ENCODE measurements around the gene PRRT4.

The PRRT4 gene
- 0 to 0.21 (median 0.07) reads per million in 18 experiments for total RNA-seq

GRCh38 chr7:128361411-128362379, at the start of gene PRRT4:
Gene PRRT4 (minus strand): TSS chr7:128361690.
- DNase-seq: peak; percentile 48 to 69

GRCh38 chr7:128410451-128410753, 48.9 kb upstream of the PRRT4 start:
- no peak for DNase-seq

- DNase-seq: peak; percentile 88 to 90
These were observed 48.3 kb upstream of the PRRT4 start, which contains the start of gene IMPDH1 for GRCh38 chr7:128409596-128410450. Gene IMPDH1 (minus strand): TSS chr7:128409982. CDS start chr7:128409901, 81 bp downstream.

- DNase-seq: peak in 1 of 2 donors; percentile 12
These were observed 47.5 kb upstream of the PRRT4 start for GRCh38 chr7:128408709-128409595.

GRCh38 chr7:128407751-128408708, 46.5 kb upstream of the PRRT4 start:
- DNase-seq: peak in 1 of 2 donors; percentile 21

- no peak for DNase-seq
These were observed 45.7 kb upstream of the PRRT4 start for GRCh38 chr7:128407233-128407589.

GRCh38 chr7:128406314-128407232, 45.1 kb upstream of the PRRT4 start:
- peak; percentile 59 to 63 for DNase-seq

- DNase-seq: peak in 1 of 2 donors; percentile 41
These were observed 44.2 kb upstream of the PRRT4 start for GRCh38 chr7:128405471-128406313.

GRCh38 chr7:128404886-128405470, 43.5 kb upstream of the PRRT4 start:
- DNase-seq: no peak

GRCh38 chr7:128404143-128404681, 42.7 kb upstream of the PRRT4 start:
- no peak for DNase-seq

GRCh38 chr7:128403676-128404075, 42.2 kb upstream of the PRRT4 start:
- no peak for DNase-seq

GRCh38 chr7:128402356-128402755, 40.9 kb upstream of the PRRT4 start:
- no peak for DNase-seq

GRCh38 chr7:128400566-128400965, 39.1 kb upstream of the PRRT4 start:
- DNase-seq: no peak

- no peak for DNase-seq
These were observed 38.5 kb upstream of the PRRT4 start for GRCh38 chr7:128399991-128400390.

- no peak for DNase-seq
These were observed 37.3 kb upstream of the PRRT4 start for GRCh38 chr7:128398841-128399135.

GRCh38 chr7:128398016-128398840, 36.7 kb upstream of the PRRT4 start:
- peak; percentile 50 to 54 for DNase-seq

GRCh38 chr7:128396357-128396756, 34.9 kb upstream of the PRRT4 start:
- DNase-seq: no peak

GRCh38 chr7:128395748-128396147, 34.3 kb upstream of the PRRT4 start:
- DNase-seq: no peak

Measured in inflammatory macrophage (primary cell).